ENCODE results near the gene CPSF4L.

CPSF4L gene

DNA sequence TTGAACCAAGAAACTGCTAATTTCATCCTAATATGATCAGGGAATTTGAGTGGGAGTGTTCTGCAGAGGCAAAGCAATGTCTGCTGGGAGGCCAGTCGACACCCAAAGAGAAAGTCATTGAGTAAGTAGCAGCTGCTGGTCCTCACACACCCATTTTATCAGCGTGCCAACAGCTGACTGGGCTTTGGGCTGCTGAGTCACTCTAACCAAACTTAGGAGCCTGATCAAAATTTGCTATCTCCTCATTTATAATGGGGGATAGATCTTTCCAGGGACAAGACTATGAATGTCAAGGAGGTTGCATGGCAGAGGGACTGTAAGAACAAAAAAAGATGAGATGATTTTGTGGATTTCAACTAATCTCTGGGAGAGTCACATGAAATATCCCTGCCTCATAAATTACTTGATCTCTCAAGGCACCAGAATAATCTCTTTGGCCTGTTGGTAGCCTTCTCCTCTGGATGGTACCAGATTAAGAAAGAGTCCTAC, 32.9 kb downstream of the CPSF4L start:
- DNase-seq: peak; percentile 47

DNA sequence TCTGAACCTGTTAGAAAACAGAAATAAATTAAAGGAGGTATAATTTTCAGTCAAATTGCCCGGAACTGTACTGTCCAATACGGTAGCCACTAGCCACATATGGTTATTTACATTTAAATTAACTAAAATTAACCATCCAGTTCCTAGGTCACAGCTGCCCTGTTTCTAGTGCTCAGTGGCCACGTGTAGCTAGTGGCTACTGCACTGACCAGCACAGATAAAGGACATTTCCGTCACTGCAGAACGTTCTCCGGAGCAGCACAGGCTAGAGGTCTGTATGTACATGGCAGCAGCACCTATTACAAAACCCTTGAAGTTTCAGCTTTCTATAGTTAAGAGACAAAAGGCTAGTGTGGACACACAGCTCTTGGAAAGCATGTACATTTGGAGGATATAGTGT, 33.7 kb downstream of the CPSF4L start:
- no peak for DNase-seq

DNA sequence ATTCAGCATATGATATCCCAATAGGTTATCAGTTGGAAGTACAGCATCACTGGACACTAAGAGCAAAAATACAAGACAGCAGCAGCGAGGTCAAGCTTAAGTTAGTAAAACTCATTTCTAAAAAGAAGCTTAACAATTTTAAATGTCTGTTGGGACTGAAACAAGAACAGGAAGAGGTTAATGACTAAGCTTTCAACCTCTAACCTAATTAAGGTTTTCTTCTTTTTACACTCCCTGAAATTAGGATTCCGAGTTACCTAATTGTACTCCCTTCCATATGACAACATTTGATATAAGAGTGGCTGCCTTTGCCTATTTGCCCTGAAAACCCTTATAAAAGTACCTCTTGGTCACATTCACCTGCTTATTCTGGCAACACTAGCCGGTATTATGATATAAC, 34.3 kb downstream of the CPSF4L start:
- DNase-seq: no peak

DNA sequence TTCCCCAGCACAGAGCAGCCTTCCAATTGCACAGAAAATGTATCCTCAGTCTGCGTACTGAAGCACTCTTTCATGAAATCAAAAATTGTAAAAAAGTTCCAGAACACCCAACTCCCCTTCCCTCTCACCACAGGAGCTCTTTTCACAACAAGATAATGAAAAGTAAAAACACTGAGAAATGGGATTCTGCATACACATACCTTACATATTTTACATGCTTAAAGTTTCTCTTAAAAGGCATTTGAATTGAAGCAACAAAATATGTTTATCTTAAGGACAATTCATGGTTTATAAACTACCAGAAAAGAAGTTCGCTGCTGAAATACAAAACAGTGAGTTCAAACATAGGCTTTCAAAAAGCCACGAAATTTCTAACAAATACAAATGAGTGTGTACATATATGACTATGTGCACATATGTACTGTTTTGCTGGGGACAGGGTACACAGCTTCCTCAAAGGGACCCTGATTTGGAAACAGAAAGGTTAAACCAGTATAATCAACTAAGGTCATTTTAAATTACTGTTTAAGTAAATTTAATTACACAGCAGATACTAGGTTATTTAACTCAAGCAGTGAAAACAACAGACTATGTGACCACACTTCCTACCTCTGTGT, 35.0 kb downstream of the CPSF4L start:
- DNase-seq: no peak

DNA sequence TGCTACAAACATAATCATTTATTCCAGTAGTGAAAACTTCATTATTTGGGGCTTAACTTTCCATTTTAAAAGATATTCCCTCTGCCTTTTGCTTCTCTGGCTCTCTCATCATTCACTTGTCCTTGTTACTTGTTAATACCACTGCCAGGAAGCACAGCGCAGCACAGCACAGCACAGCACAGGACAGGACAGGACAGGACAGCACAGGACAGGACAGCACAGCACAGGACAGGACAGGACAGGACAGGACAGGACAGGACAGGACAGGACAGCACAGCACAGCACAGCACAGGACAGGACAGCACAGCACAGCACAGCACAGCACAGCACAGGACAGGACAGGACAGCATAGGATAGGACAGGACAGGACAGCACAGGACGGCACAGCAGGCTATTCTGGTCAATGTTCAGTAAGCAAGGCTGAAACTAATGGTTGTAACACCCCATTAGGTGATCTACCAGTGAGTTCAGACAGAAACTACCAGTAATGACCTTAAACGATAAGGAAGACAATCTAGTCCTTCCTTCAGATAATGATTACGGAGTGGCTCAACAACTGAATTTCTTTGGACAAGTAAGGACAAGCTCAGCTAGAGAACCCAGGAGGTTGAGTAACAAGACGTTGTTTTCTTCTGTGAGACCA, 36.9 kb downstream of the CPSF4L start:
- DNase-seq: no peak

DNA sequence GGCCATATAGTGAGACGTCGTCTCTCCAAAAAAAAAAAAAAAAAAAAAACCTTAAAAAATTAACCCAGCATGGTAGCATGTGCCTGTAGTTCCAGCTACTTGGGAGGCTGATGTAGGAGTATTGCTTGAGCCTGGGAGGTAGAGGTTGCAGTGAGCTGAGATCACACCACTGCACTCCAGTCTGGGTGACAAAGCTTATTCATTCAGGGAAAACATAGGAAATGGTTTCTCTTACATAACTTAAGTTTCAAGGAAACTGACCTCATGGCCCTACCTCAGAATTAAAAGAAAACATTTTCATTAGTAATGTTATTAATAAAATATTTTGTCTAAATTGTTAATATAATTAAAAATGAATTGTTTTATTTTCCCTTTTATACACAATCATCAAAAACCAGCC, 37.4 kb downstream of the CPSF4L start:
- no peak for DNase-seq

DNA sequence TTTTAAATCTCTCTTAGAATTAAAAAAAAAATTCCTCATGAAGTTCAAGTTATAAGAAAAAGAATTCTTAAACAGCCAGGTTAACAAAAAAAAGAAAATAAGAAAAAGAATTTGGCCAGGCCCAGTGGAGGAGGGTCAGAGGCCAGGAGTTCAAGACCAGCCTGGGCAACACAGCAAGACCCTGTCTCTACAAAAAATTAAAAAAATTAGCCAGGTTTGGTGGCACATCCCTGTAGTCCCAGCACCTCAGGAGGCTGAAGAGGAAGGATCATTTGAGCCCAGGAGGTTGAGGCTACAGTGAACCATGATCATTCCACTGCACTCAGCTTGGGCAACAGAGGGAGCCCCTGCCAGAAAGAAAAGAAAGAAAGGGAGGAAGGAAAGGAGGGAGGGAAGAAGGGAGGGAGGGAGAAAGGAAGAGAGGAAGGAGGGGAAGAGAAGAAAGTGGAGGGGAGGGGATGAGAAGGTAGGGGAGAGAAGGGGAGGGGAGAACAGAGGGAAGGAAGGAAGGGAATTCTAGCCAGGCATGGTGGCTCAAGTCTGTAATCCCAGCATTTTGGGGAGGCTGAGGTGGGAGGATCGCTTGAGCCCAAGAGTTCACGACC, 38.0 kb downstream of the CPSF4L start:
- no peak for DNase-seq

DNA sequence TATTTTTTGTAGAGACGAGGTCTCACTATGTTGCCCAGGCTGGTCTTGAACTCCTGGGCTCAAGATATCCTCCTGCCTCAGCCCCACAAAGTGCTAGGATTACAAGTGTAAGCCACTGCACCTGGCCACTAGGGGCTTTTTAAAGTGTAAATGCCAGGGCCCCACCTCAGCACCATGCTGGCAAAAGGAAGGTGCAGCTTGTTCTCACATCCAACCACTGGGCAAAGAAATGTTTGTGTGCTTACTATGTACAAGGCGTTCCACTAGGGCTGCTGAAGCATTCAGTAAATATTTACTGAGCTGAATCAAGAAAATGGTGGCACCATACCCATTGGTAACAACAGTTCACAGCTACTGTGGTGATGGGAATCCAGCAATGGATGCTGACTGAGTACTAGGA, 46.2 kb downstream of the CPSF4L start:
- no peak for DNase-seq

DNA sequence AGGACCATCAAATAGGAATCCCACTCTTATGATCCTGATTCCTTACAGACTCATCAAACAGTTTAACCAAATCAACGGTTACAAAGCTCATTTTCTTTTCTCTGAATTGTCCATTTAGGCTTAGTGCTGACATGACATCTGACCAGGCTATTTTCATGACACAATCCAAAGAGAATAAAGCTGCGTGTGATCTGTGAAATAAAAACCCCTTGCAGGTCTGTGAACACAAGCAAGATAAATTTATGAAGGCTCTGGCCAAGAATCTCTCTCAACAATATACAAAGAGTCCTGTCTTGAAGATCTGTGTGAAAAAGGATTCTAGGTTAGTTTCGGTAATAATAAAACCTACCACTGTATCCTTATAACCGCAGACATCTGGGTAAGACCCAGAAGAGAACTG, 46.8 kb downstream of the CPSF4L start:
- DNase-seq: no peak

DNA sequence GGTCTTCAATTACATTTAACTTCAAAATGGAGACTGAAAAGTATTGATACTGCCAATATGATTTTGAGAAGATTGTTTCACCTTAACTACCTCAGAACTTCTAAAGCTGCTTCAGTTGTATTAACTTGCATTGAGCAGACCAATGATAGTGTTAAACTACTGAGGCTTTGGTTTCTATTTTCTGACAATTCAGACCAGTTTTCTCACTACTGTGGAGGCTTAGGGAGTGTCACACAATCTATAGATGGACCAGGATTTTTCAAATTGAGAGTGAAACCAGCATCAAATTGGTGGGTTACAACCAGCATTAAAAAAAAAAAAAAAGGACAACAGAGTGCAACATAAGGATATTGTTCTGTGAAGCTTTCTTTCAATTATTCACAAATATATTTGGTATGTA, 47.7 kb downstream of the CPSF4L start:
- no peak for DNase-seq

DNA sequence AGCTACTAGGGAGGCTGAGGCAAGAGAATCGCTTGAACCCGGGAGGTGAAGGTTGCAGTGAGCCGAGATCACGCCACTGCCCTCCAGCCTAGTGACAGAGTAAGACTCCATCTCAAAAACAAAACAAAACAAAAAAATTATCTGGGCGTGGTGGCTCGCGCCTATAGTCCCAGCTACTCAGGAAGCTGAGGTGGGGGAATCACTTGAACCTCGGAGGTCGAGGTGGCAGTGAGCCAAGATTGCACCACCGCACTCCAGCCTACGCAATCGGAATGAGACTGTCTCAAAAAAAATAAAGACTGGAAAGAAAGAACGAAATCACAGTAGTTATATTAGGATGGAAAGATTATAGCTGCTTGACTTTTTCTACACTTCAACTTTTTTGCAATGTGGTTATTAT, 49.9 kb downstream of the CPSF4L start:
- no peak for DNase-seq

DNA sequence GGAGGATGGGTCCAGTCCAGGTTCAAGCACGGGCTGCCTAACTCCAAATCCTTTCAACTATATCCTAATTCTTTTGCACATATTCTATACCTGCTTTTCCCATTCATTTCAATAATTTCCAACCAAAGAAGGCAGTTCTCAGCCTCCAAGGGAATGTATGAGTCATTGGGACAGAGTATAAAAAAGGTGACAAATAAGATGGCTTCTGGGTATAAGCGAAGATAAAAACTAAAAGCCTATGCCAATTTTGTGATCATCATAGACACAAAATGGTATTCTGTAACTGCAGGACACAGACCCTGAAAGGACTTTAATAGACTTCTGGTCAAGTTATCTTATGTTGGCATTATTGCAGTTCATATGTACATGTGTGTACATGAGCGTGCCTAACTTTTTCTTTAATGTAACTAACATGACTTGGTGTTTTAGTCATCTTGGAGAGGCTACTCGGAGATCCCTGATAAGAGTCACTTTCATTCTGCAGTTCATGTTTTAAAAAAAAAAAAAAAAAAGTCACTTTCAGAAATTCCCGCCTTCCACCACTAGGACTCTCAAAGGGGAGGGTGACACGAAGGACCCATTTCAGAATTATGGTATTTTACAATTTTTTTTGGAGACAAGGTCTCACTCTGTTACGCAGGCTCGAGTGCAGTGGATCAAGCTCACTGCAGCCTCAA, 51.5 kb downstream of the CPSF4L start:
- no peak for DNase-seq

DNA sequence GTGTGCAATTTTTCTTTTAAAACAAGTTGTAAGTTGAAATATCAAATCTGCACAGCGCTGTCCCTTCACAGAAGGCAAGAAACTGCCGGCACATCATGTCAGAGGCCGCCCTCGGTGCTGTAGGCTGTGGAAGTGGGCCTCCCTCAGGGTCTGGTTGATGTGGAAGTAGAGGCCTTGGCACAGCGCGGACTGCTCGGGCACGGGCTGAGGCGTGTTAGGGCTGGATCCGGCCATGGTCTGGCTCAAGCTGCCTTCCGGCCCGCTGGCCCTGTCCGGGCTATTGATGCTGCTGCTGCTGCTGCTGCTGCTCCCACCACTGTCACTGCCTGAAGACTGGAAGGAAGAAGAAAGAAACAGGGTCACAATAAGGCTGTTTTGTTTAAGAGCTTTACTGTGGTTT, 52.2 kb downstream of the CPSF4L start:
- no peak for DNase-seq

DNA sequence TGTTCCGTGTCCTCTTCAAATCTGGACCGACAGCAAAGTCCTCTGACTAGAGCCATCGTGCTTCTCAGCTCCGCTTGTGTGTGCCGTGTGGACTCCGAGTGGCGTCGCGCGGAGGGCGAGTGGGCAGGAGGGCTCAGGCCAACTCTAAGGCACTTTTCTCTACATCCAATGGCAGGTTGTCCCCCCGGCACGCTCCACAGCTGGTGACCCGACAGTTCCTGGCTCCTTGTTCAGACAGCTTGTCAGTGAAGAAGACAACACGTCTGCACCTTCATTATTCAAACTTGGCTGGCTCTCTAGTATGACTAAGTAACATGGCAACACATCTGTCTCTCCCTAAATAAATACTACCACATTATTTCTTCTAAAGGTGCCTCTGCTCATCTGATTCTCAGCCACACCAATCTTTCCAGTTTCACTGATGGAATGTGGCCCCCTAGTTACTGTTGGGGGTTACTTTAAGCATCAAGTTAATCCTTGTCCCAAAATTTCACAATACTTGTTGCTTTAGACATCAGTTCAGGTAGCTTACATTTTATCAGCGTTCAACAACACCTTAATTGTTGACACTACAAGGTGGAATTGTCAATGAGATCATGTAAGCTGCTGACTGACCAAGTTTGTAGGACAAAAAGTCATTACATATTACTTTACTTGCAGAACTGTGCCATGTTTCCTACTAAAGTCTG, 53.4 kb downstream of the CPSF4L start:
- no peak for DNase-seq

DNA sequence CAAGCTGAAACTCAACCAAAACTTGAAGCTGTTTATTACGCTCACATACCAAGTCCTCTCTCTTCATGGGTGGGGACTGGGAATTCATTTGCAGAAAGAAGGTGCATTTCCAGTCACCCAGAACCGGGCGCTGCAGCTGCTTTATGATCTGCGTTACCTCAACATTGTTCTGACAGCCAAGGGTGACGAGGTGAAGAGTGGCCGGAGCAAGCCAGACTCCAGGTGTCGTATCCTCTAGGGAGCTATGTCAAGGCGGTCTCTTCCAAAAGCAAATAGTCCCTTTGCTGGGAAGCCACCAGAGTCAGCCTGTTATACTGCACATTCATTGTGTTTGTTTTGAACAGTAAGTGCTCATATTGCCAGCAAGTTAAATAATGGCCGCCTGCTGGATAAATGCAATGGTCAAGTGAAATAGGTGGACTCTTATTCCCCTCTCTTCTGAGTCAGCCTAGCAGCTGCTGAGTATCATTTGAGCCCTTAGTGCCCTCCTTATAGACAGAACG, 56.2 kb downstream of the CPSF4L start:
- DNase-seq: no peak

DNA sequence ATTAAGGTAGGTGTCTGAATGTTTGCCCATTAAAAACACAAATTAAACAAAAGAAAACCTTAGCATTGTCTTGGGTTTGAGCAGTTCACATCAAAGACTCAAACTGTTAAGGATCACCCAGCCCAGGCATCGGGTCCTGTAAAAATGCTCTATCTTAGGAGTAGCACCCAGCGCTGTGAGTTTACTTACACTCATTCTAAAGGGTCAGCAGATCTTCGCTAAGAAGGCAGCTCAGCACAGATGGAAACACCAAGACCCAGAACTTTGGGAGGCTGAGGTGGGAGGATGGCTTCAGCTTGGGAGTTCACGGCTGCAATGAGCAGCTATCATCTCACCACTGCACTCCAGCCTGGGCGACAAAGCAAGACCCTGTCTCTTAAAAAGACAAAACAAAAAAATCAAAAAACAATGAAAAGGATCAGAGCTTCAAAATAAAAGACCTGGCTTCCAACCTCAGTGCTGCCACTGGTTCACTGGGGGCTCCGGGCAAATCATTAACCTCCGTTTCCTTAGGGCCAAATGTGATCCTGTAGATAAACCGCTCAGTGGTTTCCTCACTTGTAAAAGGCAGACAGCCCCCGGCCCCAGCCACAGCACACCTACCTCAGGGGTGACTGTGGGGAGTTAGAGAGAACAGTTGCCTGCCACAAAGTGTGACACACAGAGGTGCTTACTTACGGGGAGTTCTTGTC, 57.7 kb downstream of the CPSF4L start:
- no peak for DNase-seq

DNA sequence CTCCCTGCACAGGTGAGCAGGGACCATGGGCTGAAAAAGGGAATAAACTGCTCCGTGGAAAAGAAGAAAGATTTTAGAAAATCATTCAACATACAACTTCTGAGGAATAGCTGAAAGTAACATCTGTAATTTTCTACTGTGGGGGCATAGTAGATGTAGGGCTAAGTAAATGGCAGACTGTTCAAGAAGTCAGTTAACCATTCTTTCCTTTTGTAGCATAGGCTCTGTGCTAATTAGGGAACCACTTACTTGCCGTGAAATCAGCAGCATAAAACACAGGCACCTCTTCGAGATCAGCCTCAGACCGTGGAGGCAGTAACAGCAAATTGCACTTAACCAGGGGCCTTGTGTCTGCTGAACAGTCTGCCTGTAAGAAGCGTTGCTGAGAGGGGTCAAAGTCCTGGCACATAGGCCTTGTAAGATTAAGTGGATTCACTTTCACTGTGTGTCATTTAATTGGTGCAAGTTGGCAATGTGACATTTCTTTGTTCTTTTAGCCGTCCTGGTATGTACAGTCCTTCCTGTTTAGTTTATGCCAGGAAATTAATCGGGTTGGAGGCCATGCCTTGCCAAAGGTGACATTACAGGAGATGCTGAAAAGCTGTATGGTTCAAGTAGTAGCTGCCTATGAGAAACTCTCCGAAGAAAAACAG, 58.4 kb downstream of the CPSF4L start:
- no peak for DNase-seq

DNA sequence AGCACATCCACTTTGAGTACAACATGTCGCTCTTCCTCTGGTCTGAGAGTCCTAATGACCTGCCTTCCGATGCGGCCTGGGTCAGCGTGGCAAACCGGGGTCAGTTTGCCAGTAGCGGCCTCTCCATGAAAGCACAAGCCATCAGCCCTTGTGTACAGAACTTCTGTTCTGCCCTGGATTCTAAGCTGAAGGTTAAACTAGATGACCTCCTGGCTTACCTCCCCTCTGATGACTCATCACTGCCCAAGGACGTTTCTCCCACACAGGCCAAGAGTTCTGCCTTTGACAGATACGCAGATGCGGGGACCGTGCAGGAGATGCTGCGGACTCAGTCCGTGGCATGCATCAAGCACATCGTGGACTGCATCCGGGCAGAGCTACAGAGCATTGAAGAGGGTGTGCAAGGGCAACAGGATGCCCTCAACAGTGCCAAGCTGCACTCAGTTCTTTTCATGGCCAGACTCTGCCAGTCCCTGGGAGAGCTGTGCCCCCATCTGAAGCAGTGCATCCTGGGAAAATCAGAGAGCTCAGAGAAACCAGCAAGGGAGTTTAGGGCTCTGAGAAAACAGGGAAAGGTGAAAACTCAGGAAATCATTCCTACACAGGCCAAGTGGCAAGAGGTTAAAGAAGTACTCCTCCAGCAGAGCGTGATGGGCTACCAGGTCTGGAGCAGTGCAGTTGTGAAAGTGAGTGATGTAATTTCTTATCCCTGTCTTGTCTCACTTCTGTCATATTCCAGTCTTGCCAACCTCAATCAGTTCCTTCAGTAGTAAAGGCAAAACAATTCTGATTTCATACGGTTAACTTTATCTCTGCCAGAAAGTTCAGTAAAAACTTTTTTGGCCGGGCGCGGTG, 60.2 kb downstream of the CPSF4L start:
- no peak for DNase-seq

DNA sequence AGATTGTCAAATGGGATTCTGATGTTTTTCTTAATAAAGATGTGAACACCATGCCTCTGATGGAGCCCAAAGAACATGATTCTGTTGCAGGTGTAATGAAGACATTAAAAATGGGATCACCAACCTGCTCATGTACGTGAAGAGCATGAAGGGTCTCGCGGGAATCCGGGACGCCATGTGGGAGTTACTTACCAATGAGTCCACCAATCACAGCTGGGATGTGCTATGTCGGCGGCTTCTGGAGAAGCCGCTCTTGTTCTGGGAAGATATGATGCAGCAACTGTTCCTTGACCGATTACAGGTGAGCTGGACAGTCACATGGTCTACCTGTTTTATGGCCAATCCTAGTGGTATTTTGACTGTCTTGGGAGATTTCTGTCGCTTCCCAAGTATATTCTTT, 61.2 kb downstream of the CPSF4L start:
- DNase-seq: no peak

DNA sequence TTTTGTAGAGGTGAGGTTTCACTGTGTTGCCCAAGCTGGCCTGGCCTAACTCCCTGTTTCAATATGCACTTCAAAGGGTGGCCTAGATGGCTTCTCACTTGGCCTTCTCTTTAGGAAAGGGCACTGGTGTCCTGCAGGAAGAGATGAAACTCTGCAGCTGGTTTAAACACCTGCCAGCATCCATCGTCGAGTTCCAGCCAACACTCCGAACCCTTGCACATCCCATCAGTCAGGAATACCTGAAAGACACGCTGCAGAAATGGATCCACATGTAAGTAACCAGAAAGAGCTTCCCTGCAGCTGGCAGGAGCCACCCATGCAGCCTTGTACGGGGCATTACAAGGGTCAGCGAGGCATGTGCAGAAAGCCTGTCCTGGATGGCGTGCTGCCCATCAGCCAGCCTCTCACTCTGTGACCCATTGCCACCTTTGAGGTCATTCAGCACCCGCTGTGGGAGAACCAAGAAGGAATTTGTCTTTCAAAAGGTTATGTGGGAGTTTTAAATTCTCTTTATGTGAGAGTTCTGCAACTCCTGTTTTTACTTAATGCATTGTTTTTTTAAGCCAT, 61.8 kb downstream of the CPSF4L start:
- DNase-seq: no peak

DNA sequence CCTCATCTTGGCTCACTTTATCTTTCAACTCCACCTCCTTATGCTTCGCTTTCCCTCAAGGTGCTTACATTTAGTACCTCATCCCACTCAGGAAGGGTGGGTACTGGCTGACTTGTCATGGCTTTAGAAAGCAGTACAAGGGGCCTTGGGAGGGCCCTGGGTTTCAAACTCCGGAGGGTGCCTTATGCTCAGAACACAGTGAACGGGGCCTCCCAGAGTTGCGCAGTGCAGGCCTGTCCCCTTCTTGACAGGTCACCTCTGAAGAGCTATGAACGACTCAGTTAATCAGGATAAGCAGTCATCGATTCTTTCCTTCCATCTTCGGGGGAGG, 62.8 kb downstream of the CPSF4L start:
- no peak for DNase-seq

Measured in amniotic stem cell (primary cell).